ENCODE results near the gene SORCS3.

Gene SORCS3

GRCh38 chr10:105056413-105056812, 415.3 kb downstream of the SORCS3 start:
- CTCF ChIA-PET = no interaction called here
- no peak for DNase-seq (ENCODE audit: low spot score)
- no peak overlapping the region for H3K27ac ChIP-seq
- POLR2A ChIA-PET (ENCODE audit: low non-redundant PET) = no interaction called here
- TF ChIP-seq CTCF (conservative IDR thresholded peaks at IDR 0.05; ENCODE audit: low read depth) = no peak

GRCh38 chr10:105062951-105063350, 421.9 kb downstream of the SORCS3 start:
- POLR2A ChIA-PET (ENCODE audit: low non-redundant PET) = no interaction called here
- DNase-seq (ENCODE audit: low spot score) = no peak
- TF ChIP-seq CTCF (conservative IDR thresholded peaks at IDR 0.05; ENCODE audit: low read depth) = no peak
- no peak overlapping the region for H3K27ac ChIP-seq
- CTCF ChIA-PET = interaction anchor here (0.6 to 0.7 kb wide), 2 partner anchors 11 to 486 kb away, joined by 4 to 5 read pairs; no protein-coding TSS in a partner anchor

GRCh38 chr10:105063796-105064195, 422.7 kb downstream of the SORCS3 start:
- POLR2A ChIA-PET (ENCODE audit: low non-redundant PET) = no interaction called here
- peak; percentile 26 for DNase-seq (ENCODE audit: low spot score)

GRCh38 chr10:105068497-105068896, 427.4 kb downstream of the SORCS3 start:
- DNase-seq (ENCODE audit: low spot score) = no peak
- CTCF ChIA-PET = no interaction called here
- POLR2A ChIA-PET (ENCODE audit: low non-redundant PET) = no interaction called here

More at GRCh38 chr10:105063796-105064195, 422.7 kb downstream of the SORCS3 start:
- TF ChIP-seq CTCF (conservative IDR thresholded peaks at IDR 0.05; ENCODE audit: low read depth) = peak; percentile 17; the same call in 1 of the 2 replicates
- H3K27ac ChIP-seq = no peak overlapping the region
- CTCF ChIA-PET = interaction anchor here (0.6 to 0.8 kb wide), 7 partner anchors 10 to 856 kb away, joined by 3 to 5 read pairs (median 3); no protein-coding TSS in a partner anchor

GRCh38 chr10:105070249-105070648, 429.2 kb downstream of the SORCS3 start:
- no peak overlapping the region for H3K27ac ChIP-seq
- DNase-seq (ENCODE audit: low spot score) = no peak
- ChIA-PET POLR2A (ENCODE audit: low non-redundant PET) (no interaction called here), CTCF (interaction anchor here (0.6 kb wide), 1 partner anchor 31 kb away, joined by 3 read pairs; no protein-coding TSS in a partner anchor)
- no peak for TF ChIP-seq CTCF (conservative IDR thresholded peaks at IDR 0.05; ENCODE audit: low read depth)

More at GRCh38 chr10:105068497-105068896, 427.4 kb downstream of the SORCS3 start:
- no peak for TF ChIP-seq CTCF (conservative IDR thresholded peaks at IDR 0.05; ENCODE audit: low read depth)
- H3K27ac ChIP-seq = no peak overlapping the region

GRCh38 chr10:105070952-105071351, 429.9 kb downstream of the SORCS3 start:
- DNase-seq (ENCODE audit: low spot score) = no peak
- ChIA-PET CTCF (interaction anchor here (0.5 kb wide), 1 partner anchor 1597 kb away, joined by 5 read pairs; no protein-coding TSS in a partner anchor), POLR2A (ENCODE audit: low non-redundant PET) (no interaction called here)
- no peak for TF ChIP-seq CTCF (conservative IDR thresholded peaks at IDR 0.05; ENCODE audit: low read depth)
- no peak overlapping the region for H3K27ac ChIP-seq

All from RWPE1 (cell line).